DOHH2 (cell line): ENCODE measurements around the gene MCC.
"Not testable (repeated sequence)": the region's sequence is repeated elsewhere in the genome, so short reads cannot be mapped to it uniquely, and the experiment has no call there.

Experiments used
- H3F3A ChIP-seq: fragments of 200-600 bp; sonication (generic), shearing (Covaris generic); 2 replicates; pipeline ENCODE4 v1.6.0; 2016; ENCODE audit warnings: antibody characterized with exemption, mild to moderate bottlenecking; ENCODE audit not compliant: control insufficient read depth, insufficient read depth
- H3K27ac ChIP-seq: fragments of 200-600 bp; sonication (generic); 2 replicates; pipeline ENCODE4 v1.5.1; 2014; ENCODE audit warnings: low read depth, mild to moderate bottlenecking, low read length, moderate library complexity
- H3K27me3 ChIP-seq: fragments of 200-600 bp; sonication (generic); 2 replicates; pipeline ENCODE4 v1.6.1; 2014; ENCODE audit warnings: mild to moderate bottlenecking, low read length, mixed read lengths; ENCODE audit not compliant: control insufficient read depth
- H3K36me3 ChIP-seq: fragments of 200-600 bp; sonication (generic); 2 replicates; pipeline ENCODE4 v1.6.1; 2014; ENCODE audit warnings: mild to moderate bottlenecking, low read length, moderate library complexity, mixed read lengths; ENCODE audit not compliant: control insufficient read depth
- H3K4me1 ChIP-seq: fragments of 200-600 bp; sonication (generic); 2 replicates; pipeline ENCODE4 v1.6.1; 2014; ENCODE audit warnings: mild to moderate bottlenecking, low read length, mixed read lengths; ENCODE audit not compliant: control insufficient read depth
- H3K4me2 ChIP-seq: fragments of 200-600 bp; sonication (generic); 2 replicates; pipeline ENCODE4 v1.6.0; 2014; ENCODE audit warnings: mild to moderate bottlenecking, low read length, moderate library complexity
- H3K4me3 ChIP-seq: fragments of 200-600 bp; sonication (generic); 2 replicates; pipeline ENCODE4 v1.5.1; 2014; ENCODE audit warnings: mild to moderate bottlenecking, low read length, mixed read lengths
- H3K79me2 ChIP-seq: fragments of 200-600 bp; sonication (generic); 2 replicates; pipeline ENCODE4 v1.6.1; 2014; ENCODE audit warnings: mild to moderate bottlenecking, low read length, mixed read lengths; ENCODE audit not compliant: control insufficient read depth
- H3K9me2 ChIP-seq: fragments of 200-600 bp; sonication (generic); replicated peaks from 2 replicates; pipeline ENCODE4 v1.6.1; 2014; ENCODE audit warnings: mild to moderate bottlenecking, low read length, mixed read lengths; ENCODE audit not compliant: control insufficient read depth
- H3K9me3 ChIP-seq: fragments of 200-600 bp; sonication (generic); 2 replicates; pipeline ENCODE4 v1.6.1; 2014; ENCODE audit warnings: antibody characterized with exemption, low read length, mixed read lengths; ENCODE audit not compliant: control insufficient read depth, insufficient read depth
- H4K20me1 ChIP-seq: fragments of 200-600 bp; sonication (generic); 2 replicates; pipeline ENCODE4 v1.6.0; 2014; ENCODE audit warnings: low read depth, mild to moderate bottlenecking, antibody characterized with exemption, low read length, moderate library complexity; ENCODE audit not compliant: control insufficient read depth, insufficient read depth
- EZH2phosphoT487 ChIP-seq: fragments of 200-600 bp; sonication (generic); IDR thresholded peaks from 2 replicates; pipeline ENCODE4 v1.6.1; 2017; ENCODE audit warnings: borderline replicate concordance, mild to moderate bottlenecking, antibody characterized with exemption, low read length, moderate library complexity, mixed read lengths
- TF ChIP-seq, protein P1 (sequence below): fragments of 200-600 bp; sonication (generic); IDR thresholded peaks from one replicate; pipeline ENCODE4 v1.5.1; 2014; ENCODE audit warnings: antibody characterized with exemption, mild to moderate bottlenecking, low read depth, low read length; ENCODE audit not compliant: poor library complexity, severe bottlenecking

Gene MCC

DNA sequence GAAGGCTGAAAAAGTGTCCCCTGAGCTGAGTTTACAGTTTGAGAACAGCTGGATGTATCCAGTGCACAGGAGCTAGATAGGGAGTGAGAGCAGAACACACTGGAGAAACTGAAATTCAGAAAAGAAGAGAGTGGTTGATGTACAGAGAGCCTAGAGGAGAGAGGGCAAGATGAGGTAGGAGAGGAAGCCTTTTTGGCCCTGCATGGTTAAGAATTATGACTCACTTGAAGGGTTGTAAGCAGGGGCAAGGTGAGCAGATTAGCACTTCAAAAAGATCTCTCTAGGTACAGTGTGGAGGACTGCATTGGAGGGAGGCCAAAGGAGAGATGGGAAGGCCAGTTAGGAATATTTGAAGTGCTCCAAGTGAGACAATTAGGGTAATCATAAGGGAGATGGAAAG lies 25.2 kb downstream of the MCC start:
- H3K9me3 ChIP-seq = no peaks in the 10 kb centered on the region
- H3K27ac ChIP-seq = no peak overlapping the region
- no peaks in the 10 kb centered on the region for H3F3A ChIP-seq
- no peak overlapping the region for H3K4me3 ChIP-seq
- no peaks in the 10 kb centered on the region for H3K4me1 ChIP-seq
- H4K20me1 ChIP-seq = no peaks in the 10 kb centered on the region
- H3K9me2 ChIP-seq = no peaks in the 10 kb centered on the region
- no peak overlapping the region for H3K4me2 ChIP-seq
- no peaks in the 10 kb centered on the region for H3K36me3 ChIP-seq
- TF ChIP-seq, protein P1, sequence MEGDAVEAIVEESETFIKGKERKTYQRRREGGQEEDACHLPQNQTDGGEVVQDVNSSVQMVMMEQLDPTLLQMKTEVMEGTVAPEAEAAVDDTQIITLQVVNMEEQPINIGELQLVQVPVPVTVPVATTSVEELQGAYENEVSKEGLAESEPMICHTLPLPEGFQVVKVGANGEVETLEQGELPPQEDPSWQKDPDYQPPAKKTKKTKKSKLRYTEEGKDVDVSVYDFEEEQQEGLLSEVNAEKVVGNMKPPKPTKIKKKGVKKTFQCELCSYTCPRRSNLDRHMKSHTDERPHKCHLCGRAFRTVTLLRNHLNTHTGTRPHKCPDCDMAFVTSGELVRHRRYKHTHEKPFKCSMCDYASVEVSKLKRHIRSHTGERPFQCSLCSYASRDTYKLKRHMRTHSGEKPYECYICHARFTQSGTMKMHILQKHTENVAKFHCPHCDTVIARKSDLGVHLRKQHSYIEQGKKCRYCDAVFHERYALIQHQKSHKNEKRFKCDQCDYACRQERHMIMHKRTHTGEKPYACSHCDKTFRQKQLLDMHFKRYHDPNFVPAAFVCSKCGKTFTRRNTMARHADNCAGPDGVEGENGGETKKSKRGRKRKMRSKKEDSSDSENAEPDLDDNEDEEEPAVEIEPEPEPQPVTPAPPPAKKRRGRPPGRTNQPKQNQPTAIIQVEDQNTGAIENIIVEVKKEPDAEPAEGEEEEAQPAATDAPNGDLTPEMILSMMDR = no peak
- no peak for TF ChIP-seq EZH2phosphoT487
- H3K79me2 ChIP-seq = no peaks in the 10 kb centered on the region
- H3K27me3 ChIP-seq = no peaks in the 10 kb centered on the region

DNA sequence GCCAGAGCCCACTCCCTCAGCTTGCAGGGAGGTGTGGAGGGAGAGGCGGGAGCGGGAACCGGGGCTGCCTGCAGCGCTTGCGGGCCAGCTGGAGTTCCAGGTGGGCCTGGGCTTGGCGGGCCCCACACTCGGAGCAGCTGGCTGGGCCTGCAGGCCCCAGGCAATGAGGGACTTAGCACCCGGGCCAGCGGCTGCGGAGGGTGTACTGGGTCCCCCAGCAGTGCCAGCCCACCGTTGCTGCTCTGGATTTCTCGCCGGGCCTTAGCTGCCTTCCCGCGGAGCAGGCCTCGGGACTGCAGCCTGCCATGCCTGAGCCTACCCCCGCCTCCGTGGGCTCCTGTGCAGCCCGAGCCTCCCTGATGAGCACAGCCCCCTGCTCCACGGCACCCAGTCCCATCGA lies 31.1 kb downstream of the MCC start:
- not testable (repeated sequence) for H3K9me2 ChIP-seq, H3K9me3 ChIP-seq, H3K4me2 ChIP-seq

DNA sequence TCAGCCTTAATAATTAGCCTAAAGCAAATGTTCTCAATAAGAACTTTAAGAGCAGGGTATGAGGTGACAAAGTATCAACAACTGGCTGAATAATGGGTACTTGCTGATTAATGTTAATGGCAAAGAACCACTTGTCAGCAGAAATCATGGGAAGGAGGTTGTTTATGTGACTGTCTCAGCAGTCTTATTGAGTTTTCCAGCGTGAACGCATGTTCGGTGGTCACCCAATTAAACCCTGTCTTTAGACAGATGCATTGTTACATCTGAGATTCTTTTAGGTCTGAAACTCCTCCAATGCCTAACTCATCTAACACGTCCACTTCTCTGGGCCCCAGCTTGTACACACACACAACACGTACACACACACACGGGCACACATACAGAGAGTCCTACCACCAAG lies 35.3 kb downstream of the MCC start:
- H3K4me3 ChIP-seq = no peak overlapping the region
- no peak overlapping the region for H3K27ac ChIP-seq
- H3F3A ChIP-seq = no peaks in the 10 kb centered on the region
- H4K20me1 ChIP-seq = no peaks in the 10 kb centered on the region
- no peaks in the 10 kb centered on the region for H3K9me3 ChIP-seq
- H3K9me2 ChIP-seq = no peaks in the 10 kb centered on the region
- H3K36me3 ChIP-seq = no peaks in the 10 kb centered on the region
- no peaks in the 10 kb centered on the region for H3K27me3 ChIP-seq
- H3K4me2 ChIP-seq = no peak overlapping the region
- TF ChIP-seq, protein P1 = no peak
- no peak for TF ChIP-seq EZH2phosphoT487
- H3K4me1 ChIP-seq = no peaks in the 10 kb centered on the region
- no peaks in the 10 kb centered on the region for H3K79me2 ChIP-seq

More for the DNA sequence above, 31.1 kb downstream of the MCC start:
- H3K36me3 ChIP-seq, H3K4me1 ChIP-seq, H3F3A ChIP-seq, H3K4me3 ChIP-seq, H3K79me2 ChIP-seq, H3K27me3 ChIP-seq, H3K27ac ChIP-seq, H4K20me1 ChIP-seq: not testable (repeated sequence)

DNA sequence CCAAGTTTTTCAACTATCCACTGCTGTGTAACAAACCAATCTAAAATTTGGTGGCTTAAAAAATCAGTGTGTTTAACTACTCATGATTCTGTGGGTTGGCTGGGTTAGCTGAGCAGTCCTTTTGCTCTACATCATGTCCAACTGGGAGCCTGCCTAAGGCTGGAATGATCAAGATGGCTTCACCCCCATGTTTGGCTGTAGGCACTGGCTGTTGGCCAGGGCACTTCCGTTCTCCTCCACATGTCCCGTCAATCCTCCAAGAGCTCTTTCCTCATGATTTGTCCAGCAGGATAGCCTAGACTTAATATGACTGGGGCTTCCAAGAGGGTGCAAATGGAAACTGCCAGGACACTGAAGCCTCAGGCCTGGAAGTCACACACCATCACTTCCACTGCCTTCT lies 36.5 kb downstream of the MCC start:
- TF ChIP-seq, protein P1 = no peak
- TF ChIP-seq EZH2phosphoT487 = no peak
- Histone ChIP-seq H3F3A (no peaks in the 10 kb centered on the region), H3K4me1 (no peaks in the 10 kb centered on the region), H3K9me3 (no peaks in the 10 kb centered on the region), H3K4me3 (no peak overlapping the region), H3K27ac (no peak overlapping the region), H3K79me2 (no peaks in the 10 kb centered on the region), H3K36me3 (no peaks in the 10 kb centered on the region), H4K20me1 (no peaks in the 10 kb centered on the region), H3K27me3 (no peaks in the 10 kb centered on the region), H3K4me2 (no peak overlapping the region), H3K9me2 (no peaks in the 10 kb centered on the region)
